HepG2 (cell line): ENCODE data around the gene WFDC10A. TPM values are rescaled to one million over a fixed set of nuclear protein-coding genes. Genes with fewer than 3 reads are reported as not detected.

Experiments used
- ATAC-seq: fragments of 200-7000 bp; cut with Tn5 transposase; 3 replicates; pipeline ENCODE4 v1.9.1; 2020; ENCODE audit warnings: mild to moderate bottlenecking, moderate library complexity
- BruUV-seq: library from RNA; stranded (reverse); fragments of 400-500 nt; replicated peaks from 2 replicates; lab custom pipeline; 2021; lab: Mats Ljungman, UMichigan
- CTCF ChIA-PET: fragments of 300-600 bp; formaldehyde crosslinking; extraction: SDS; loops from one replicate; lab custom pipeline; 2021; ENCODE audit warnings: low total read pairs, inconsistent platforms, low intra/inter-chr PET ratio; lab: Yijun Ruan, JAX
- POLR2A ChIA-PET: fragments of 350-600 bp; sonication (Branson Sonifier 250); formaldehyde crosslinking; loops from one replicate; lab custom pipeline; 2020; ENCODE audit warnings: antibody characterized with exemption, inconsistent platforms; lab: Yijun Ruan, JAX
- DNase-seq: peaks from one replicate; pipeline ENCODE4 v3.0.0-alpha.2; 2015; ENCODE audit warnings: low spot score
- FAIRE-seq: peaks from 3 replicates; lab custom pipeline; 2011; peaks lifted over from hg19 to GRCh38; lab: Jason Lieb, UNC
- H2AFZ ChIP-seq: one replicate; pipeline ENCODE4 v1.6.1; 2011; ENCODE audit warnings: low read length, inconsistent platforms
- H3K27ac ChIP-seq: fragments of 300-600 bp; 3 replicates; pipeline ENCODE4 v1.8.0; 2011; ENCODE audit warnings: mixed run types, mild to moderate bottlenecking, mixed read lengths, low read length, inconsistent platforms; ENCODE audit not compliant: insufficient read depth; ENCODE audit errors: extremely low read length
- H3K27me3 ChIP-seq, 2 experiments: fragments of 200-600 bp in 1 of 2; 2 replicates in 1 of 2; 3 replicates in 1 of 2; pipeline versions ENCODE4 v1.6.0 to v1.8.0; 2011; ENCODE audit warnings: low read length in 2 of 2, mild to moderate bottlenecking in 2 of 2, moderate library complexity in 2 of 2, inconsistent platforms in 1 of 2; ENCODE audit not compliant: insufficient read depth in 2 of 2, control insufficient read depth in 1 of 2
- H3K36me3 ChIP-seq, 2 experiments: fragments of 200-600 bp in 1 of 2; replicated peaks in 1 of 2; 2 replicates in 1 of 2; 3 replicates in 1 of 2; pipeline versions ENCODE4 v1.5.1 to v1.8.0; 2011; ENCODE audit warnings: low read length in 2 of 2, inconsistent platforms in 1 of 2; ENCODE audit not compliant: insufficient read depth in 2 of 2, control insufficient read depth in 1 of 2
- H3K4me1 ChIP-seq: 2 replicates; pipeline ENCODE4 v1.5.1; 2012; ENCODE audit warnings: low read length, inconsistent platforms; ENCODE audit not compliant: insufficient read depth
- H3K4me2 ChIP-seq: 2 replicates; pipeline ENCODE4 v1.6.0; 2011; ENCODE audit warnings: low read depth, low read length, inconsistent platforms
- H3K4me3 ChIP-seq, 3 experiments: fragments of 200-600 bp in 1 of 3; sonication (generic), shearing (Covaris generic) in 1 of 3; replicated peaks in 1 of 3; 2 replicates each; pipeline ENCODE4 v1.5.1; 2011 to 2016; ENCODE audit warnings: low read length in 3 of 3, inconsistent platforms in 2 of 3, low read depth in 2 of 3, mild to moderate bottlenecking in 2 of 3, control low read depth in 1 of 3, mixed read lengths in 1 of 3; ENCODE audit not compliant: insufficient read depth in 1 of 3
- H3K79me2 ChIP-seq: one replicate; pipeline ENCODE4 v1.6.1; 2011; ENCODE audit warnings: low read length, inconsistent platforms; ENCODE audit not compliant: insufficient read depth
- H3K9ac ChIP-seq: 2 replicates; pipeline ENCODE4 v1.6.0; 2011; ENCODE audit warnings: mild to moderate bottlenecking, low read depth, low read length, inconsistent platforms; ENCODE audit not compliant: insufficient read depth
- H3K9me3 ChIP-seq: 2 replicates; pipeline ENCODE4 v1.5.1; 2012; ENCODE audit warnings: mild to moderate bottlenecking, low read length
- H4K20me1 ChIP-seq: 2 replicates; pipeline ENCODE4 v1.6.0; 2011; ENCODE audit warnings: inconsistent platforms, mild to moderate bottlenecking, low read length, moderate library complexity; ENCODE audit not compliant: insufficient read depth
- CREB3 ChIP-seq: sonication (generic); formaldehyde crosslinking; IDR thresholded peaks from 2 replicates; pipeline ENCODE4 v1.5.0; 2020; ENCODE audit warnings: missing genetic modification reagents
- ETV5 ChIP-seq: IDR thresholded peaks from 2 replicates; pipeline ENCODE4 v1.6.1; 2018; ENCODE audit warnings: missing biosample characterization, missing genetic modification reagents, inconsistent platforms, borderline replicate concordance
- GATAD1 ChIP-seq: IDR thresholded peaks from 2 replicates; pipeline ENCODE4 v1.6.1; 2016; ENCODE audit warnings: missing genetic modification reagents, missing compliant biosample characterization
- IRF1 ChIP-seq: sonication (generic); formaldehyde crosslinking; IDR thresholded peaks from 2 replicates; pipeline ENCODE4 v1.4.0; 2020; ENCODE audit warnings: low read depth, mild to moderate bottlenecking, missing genetic modification reagents
- PAXIP1 ChIP-seq: sonication (generic); formaldehyde crosslinking; conservative IDR thresholded peaks from 2 replicates; pipeline ENCODE4 v1.4.0; 2020; ENCODE audit warnings: mild to moderate bottlenecking, missing genetic modification reagents, moderate library complexity
- PHB2 ChIP-seq: fragments of 450-650 bp; IDR thresholded peaks from 2 replicates; pipeline ENCODE4 v1.6.1; 2018; ENCODE audit not compliant: partially characterized antibody
- SMYD3 ChIP-seq: sonication (generic); formaldehyde crosslinking; IDR thresholded peaks from 2 replicates; pipeline ENCODE4 v1.8.1; 2023; ENCODE audit warnings: mild to moderate bottlenecking, missing genetic modification reagents
- SNRNP70 ChIP-seq: fragments of 200-400 bp; formaldehyde crosslinking; IDR thresholded peaks from 2 replicates; pipeline ENCODE4 v1.6.1; 2017; ENCODE audit warnings: mild to moderate bottlenecking, low read depth, low read length, moderate library complexity
- TMF1 ChIP-seq: sonication (generic); formaldehyde crosslinking; IDR thresholded peaks from 2 replicates; pipeline ENCODE4 v1.8.1; 2022; ENCODE audit warnings: low read depth, missing genetic modification reagents
- ZMYM3 ChIP-seq: sonication (generic); formaldehyde crosslinking; IDR thresholded peaks from 2 replicates; pipeline ENCODE4 v1.5.1; 2020; ENCODE audit warnings: mild to moderate bottlenecking, missing genetic modification reagents
- ZNF746 ChIP-seq: sonication (generic); formaldehyde crosslinking; IDR thresholded peaks from 2 replicates; pipeline ENCODE4 v1.8.0; 2022; ENCODE audit warnings: mild to moderate bottlenecking, missing genetic modification reagents
- WGBS: methylation state at CpG from one replicate; pipeline ENCODE4 v1.1.6; 2017; ENCODE audit warnings: low lambda C conversion rate; 5-methylcytosine and 5-hydroxymethylcytosine counted together
- in situ Hi-C: cut with HindIII; loops from 2 replicates; pipeline ENCODE4 v1.10.0; 2017; ENCODE audit warnings: low pct_unique_long_range_greater_than_20kb; ENCODE audit not compliant: extremely low pct_ligation_motif_present
- intact Hi-C: fragments of 100-400 bp; cut with micrococcal nuclease; formaldehyde crosslinking; loops from one replicate; pipeline ENCODE4 v1.10.0; 2022; ENCODE audit not compliant: unreplicated experiment
- polyA plus RNA-seq, 8 experiments: library from polyadenylated mRNA; depleted of rRNA in 3 of 8; stranded (reverse) in 7 of 8; unstranded in 1 of 8; fragments of >200 nt; fragmentation: Illumina TruSeq in 4 of 8; extraction: Trizol in 4 of 8; gene quantifications; 2 replicates each; pipeline versions ENCODE4 v1.2.1 to v1.2.3, GENCODE V29; 2011 to 2016; ENCODE audit warnings: low read depth in 4 of 8, missing spikeins in 1 of 8, mixed read lengths in 1 of 8; ENCODE audit not compliant: insufficient read depth in 1 of 8
- total RNA-seq, 5 experiments: library from RNA; depleted of rRNA; stranded (reverse); fragments of >200 nt; fragmentation: Illumina TruSeq; extraction: Trizol; gene quantifications; 2 replicates each; pipeline ENCODE4 v1.2.3, GENCODE V29; 2016; ENCODE audit warnings: low read depth in 1 of 5

WFDC10A gene
- total and polyA plus RNA-seq, 2 of the 13 experiments (the other 11 are each of a cell fraction or from before 2014, with no cell fraction given), result not detected

- FAIRE-seq, result no peak
- no peaks in the 10 kb centered on the region for H3K9me3 ChIP-seq
- no peak for TF ChIP-seq ZNF746 (CRISPR knock-in tag)
- no peak for TF ChIP-seq ZMYM3
- TF ChIP-seq SNRNP70, result no peak
- TF ChIP-seq IRF1 (CRISPR knock-in tag), result no peak
- no peak for TF ChIP-seq SMYD3
- no peak for TF ChIP-seq GATAD1 (CRISPR knock-in tag)
- TF ChIP-seq CREB3 (CRISPR knock-in tag), result no peak
- TF ChIP-seq TMF1 (CRISPR knock-in tag), result no peak
- POLR2A ChIA-PET, result no interaction called here
- no peak within 1 kb of the TSS for H3K27ac ChIP-seq
- H2AFZ ChIP-seq, result no peak within 1 kb of the TSS
- CTCF ChIA-PET, result no interaction called here
- no peaks in the 10 kb centered on the region for H3K79me2 ChIP-seq
- H4K20me1 ChIP-seq, result no peaks in the 10 kb centered on the region
- H3K4me1 ChIP-seq, result no peaks in the 10 kb centered on the region
- H3K9ac ChIP-seq, result no peak within 1 kb of the TSS
- no peak for ATAC-seq
- BruUV-seq, result no TSS peak
- no peak for DNase-seq
- WGBS, result 0% methylated on average over 1 of the region's 1 CpG
- in situ Hi-C loops (no loop called here), intact Hi-C loops (no loop called here)
- no peak within 1 kb of the TSS for H3K4me2 ChIP-seq
- no peaks in the 10 kb centered on the region for H3K36me3 ChIP-seq
- H3K4me3 ChIP-seq, result no peak within 1 kb of the TSS
- no peaks in the 10 kb centered on the region for H3K27me3 ChIP-seq
Measured at GRCh38 chr20:45670139-45670538, 40.6 kb downstream of the WFDC10A start, which contains the start of gene WFDC11. Gene WFDC11, minus strand, starts transcription at chr20:45670239. Its CDS starts 19,639 bp downstream, at chr20:45650600.

GRCh38 chr20:45672765-45673164 is 43.2 kb downstream of the WFDC10A start:
- POLR2A ChIA-PET, result no interaction called here
- Histone ChIP-seq H3K27me3 (no peaks in the 10 kb centered on the region), H3K9me3 (no peaks in the 10 kb centered on the region), H3K4me2 (no peak overlapping the region), H3K4me3 (no peak overlapping the region), H4K20me1 (no peaks in the 10 kb centered on the region), H2AFZ (no peak overlapping the region), H3K79me2 (no peaks in the 10 kb centered on the region), H3K27ac (no peak overlapping the region), H3K36me3 (no peaks in the 10 kb centered on the region), H3K9ac (no peak overlapping the region), H3K4me1 (no peaks in the 10 kb centered on the region)
- no TSS peak for BruUV-seq
- no peak for ATAC-seq
- DNase-seq, result no peak
- intact Hi-C loops (no loop called here), in situ Hi-C loops (no loop called here)
- FAIRE-seq, result no peak
- CTCF ChIA-PET, result no interaction called here
- TF ChIP-seq PHB2 (no peak), ETV5 (CRISPR knock-in tag) (no peak), PAXIP1 (CRISPR knock-in tag) (no peak)
